Measurements from ENCODE around the gene COX7A1.
A peak's percentile ranks its signal among the peaks of the same experiment; 100 is the strongest.
"Not testable (repeated sequence)": the region's sequence is repeated elsewhere in the genome, so short reads cannot be mapped to it uniquely, and the experiment has no call there.

The COX7A1 gene

GRCh38 chr19:36139120-36139472 lies 13.2 kb downstream of the COX7A1 start:
- Histone ChIP-seq H3K9me3 (ENCODE audit: insufficient read depth, low read depth, low read length) (no peaks in the 10 kb centered on the region), H3K9ac (ENCODE audit: low read depth, low read length, poor library complexity, severe bottlenecking) (peak overlapping the region; percentile 84), H3K4me2 (ENCODE audit: low read depth, low read length, poor library complexity, severe bottlenecking) (peak overlapping the region; percentile 59), H3K27me3 (ENCODE audit: insufficient read depth, low read length, poor library complexity, severe bottlenecking) (no peaks in the 10 kb centered on the region), H3K4me3 (ENCODE audit: low read length, poor library complexity, severe bottlenecking) (peak overlapping the region; percentile 80), H3F3A (ENCODE audit: low read depth) (no peaks in the 10 kb centered on the region), H3K4me1 (ENCODE audit: insufficient read depth, low read length, poor library complexity, severe bottlenecking) (peaks cover 9% of the 10 kb centered on the region), H2AFZ (ENCODE audit: low read length) (peak overlapping the region; percentile 96), H3K79me2 (ENCODE audit: insufficient read depth, low read length) (peaks cover 20% of the 10 kb centered on the region; the same call in 1 of the 2 replicates), H3K9me2 (replicated peaks; ENCODE audit: low read depth, low read length) (no peaks in the 10 kb centered on the region), H4K20me1 (ENCODE audit: insufficient read depth, low read length, poor library complexity, severe bottlenecking) (peaks cover 22% of the 10 kb centered on the region), H3K36me3 (ENCODE audit: insufficient read depth, low read length) (peaks cover 11% of the 10 kb centered on the region)
- TF ChIP-seq, protein P1, sequence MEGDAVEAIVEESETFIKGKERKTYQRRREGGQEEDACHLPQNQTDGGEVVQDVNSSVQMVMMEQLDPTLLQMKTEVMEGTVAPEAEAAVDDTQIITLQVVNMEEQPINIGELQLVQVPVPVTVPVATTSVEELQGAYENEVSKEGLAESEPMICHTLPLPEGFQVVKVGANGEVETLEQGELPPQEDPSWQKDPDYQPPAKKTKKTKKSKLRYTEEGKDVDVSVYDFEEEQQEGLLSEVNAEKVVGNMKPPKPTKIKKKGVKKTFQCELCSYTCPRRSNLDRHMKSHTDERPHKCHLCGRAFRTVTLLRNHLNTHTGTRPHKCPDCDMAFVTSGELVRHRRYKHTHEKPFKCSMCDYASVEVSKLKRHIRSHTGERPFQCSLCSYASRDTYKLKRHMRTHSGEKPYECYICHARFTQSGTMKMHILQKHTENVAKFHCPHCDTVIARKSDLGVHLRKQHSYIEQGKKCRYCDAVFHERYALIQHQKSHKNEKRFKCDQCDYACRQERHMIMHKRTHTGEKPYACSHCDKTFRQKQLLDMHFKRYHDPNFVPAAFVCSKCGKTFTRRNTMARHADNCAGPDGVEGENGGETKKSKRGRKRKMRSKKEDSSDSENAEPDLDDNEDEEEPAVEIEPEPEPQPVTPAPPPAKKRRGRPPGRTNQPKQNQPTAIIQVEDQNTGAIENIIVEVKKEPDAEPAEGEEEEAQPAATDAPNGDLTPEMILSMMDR (conservative IDR thresholded peaks at IDR 0.05; ENCODE audit: low read length), result no peak

GRCh38 chr19:36136964-36137686 lies 15.1 kb downstream of the COX7A1 start:
- Histone ChIP-seq H3F3A (ENCODE audit: low read depth) (no peaks in the 10 kb centered on the region), H3K27me3 (ENCODE audit: insufficient read depth, low read length, poor library complexity, severe bottlenecking) (no peaks in the 10 kb centered on the region), H3K9me2 (replicated peaks; ENCODE audit: low read depth, low read length) (no peaks in the 10 kb centered on the region), H3K9ac (ENCODE audit: low read depth, low read length, poor library complexity, severe bottlenecking) (no peak overlapping the region), H2AFZ (ENCODE audit: low read length) (no peak overlapping the region), H3K79me2 (ENCODE audit: insufficient read depth, low read length) (peaks cover 19% of the 10 kb centered on the region; the same call in 1 of the 2 replicates), H3K36me3 (ENCODE audit: insufficient read depth, low read length) (no peaks in the 10 kb centered on the region), H3K9me3 (ENCODE audit: insufficient read depth, low read depth, low read length) (no peaks in the 10 kb centered on the region), H3K4me3 (ENCODE audit: low read length, poor library complexity, severe bottlenecking) (no peak overlapping the region), H3K4me2 (ENCODE audit: low read depth, low read length, poor library complexity, severe bottlenecking) (no peak overlapping the region), H4K20me1 (ENCODE audit: insufficient read depth, low read length, poor library complexity, severe bottlenecking) (peaks cover 10% of the 10 kb centered on the region), H3K4me1 (ENCODE audit: insufficient read depth, low read length, poor library complexity, severe bottlenecking) (peaks cover 9% of the 10 kb centered on the region)
- TF ChIP-seq EZH2phosphoT487 (IDR thresholded peaks at IDR 0.05; ENCODE audit: borderline replicate concordance), result no peak
- TF ChIP-seq, protein P1 (conservative IDR thresholded peaks at IDR 0.05; ENCODE audit: low read length), result no peak

GRCh38 chr19:36134867-36135266 lies 17.4 kb downstream of the COX7A1 start:
- not testable (repeated sequence) for H3K4me3 ChIP-seq (ENCODE audit: low read length, poor library complexity, severe bottlenecking); H2AFZ ChIP-seq (ENCODE audit: low read length); H3K9me2 ChIP-seq (replicated peaks; ENCODE audit: low read depth, low read length); H3K9me3 ChIP-seq (ENCODE audit: insufficient read depth, low read depth, low read length); H3K27me3 ChIP-seq (ENCODE audit: insufficient read depth, low read length, poor library complexity, severe bottlenecking); H3K79me2 ChIP-seq (ENCODE audit: insufficient read depth, low read length); H3K36me3 ChIP-seq (ENCODE audit: insufficient read depth, low read length); H3K4me2 ChIP-seq (ENCODE audit: low read depth, low read length, poor library complexity, severe bottlenecking); H3F3A ChIP-seq (ENCODE audit: low read depth); H4K20me1 ChIP-seq (ENCODE audit: insufficient read depth, low read length, poor library complexity, severe bottlenecking); H3K4me1 ChIP-seq (ENCODE audit: insufficient read depth, low read length, poor library complexity, severe bottlenecking); H3K9ac ChIP-seq (ENCODE audit: low read depth, low read length, poor library complexity, severe bottlenecking)

GRCh38 chr19:36131221-36131620 lies 21.0 kb downstream of the COX7A1 start:
- H3K4me2 ChIP-seq (ENCODE audit: low read depth, low read length, poor library complexity, severe bottlenecking); H3K27me3 ChIP-seq (ENCODE audit: insufficient read depth, low read length, poor library complexity, severe bottlenecking); H4K20me1 ChIP-seq (ENCODE audit: insufficient read depth, low read length, poor library complexity, severe bottlenecking); H3F3A ChIP-seq (ENCODE audit: low read depth); H3K9me3 ChIP-seq (ENCODE audit: insufficient read depth, low read depth, low read length); H3K79me2 ChIP-seq (ENCODE audit: insufficient read depth, low read length); H3K36me3 ChIP-seq (ENCODE audit: insufficient read depth, low read length); H3K4me3 ChIP-seq (ENCODE audit: low read length, poor library complexity, severe bottlenecking); H3K9ac ChIP-seq (ENCODE audit: low read depth, low read length, poor library complexity, severe bottlenecking); H2AFZ ChIP-seq (ENCODE audit: low read length); H3K9me2 ChIP-seq (replicated peaks; ENCODE audit: low read depth, low read length); H3K4me1 ChIP-seq (ENCODE audit: insufficient read depth, low read length, poor library complexity, severe bottlenecking): not testable (repeated sequence)
